Measurements from ENCODE around the gene WDR41. TPM values are rescaled to one million over a fixed set of nuclear protein-coding genes. Genes with fewer than 3 reads are reported as not detected.

Gene WDR41
- total and polyA plus RNA-seq, 12 donors, result 9.8 to 63.0 (median 34.4) TPM

DNA sequence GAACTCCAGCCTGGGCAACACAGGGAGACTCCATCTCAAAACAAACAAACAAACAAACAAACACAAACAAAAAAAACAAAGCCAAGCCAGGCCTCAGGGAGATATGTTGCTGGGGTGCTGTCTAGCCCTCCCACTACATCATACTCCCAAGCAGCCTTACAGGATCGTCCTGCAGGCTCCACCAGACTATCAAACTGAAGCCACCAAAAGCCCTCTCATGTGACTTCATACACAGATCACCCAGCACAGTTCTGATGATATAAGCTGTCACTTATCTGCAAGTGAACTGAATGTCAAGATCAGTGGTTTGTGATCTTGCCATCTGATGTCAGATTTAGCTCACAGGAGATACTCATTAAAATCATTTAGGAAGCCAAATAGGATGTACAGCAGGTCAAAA, 43.3 kb downstream of the WDR41 start:
- 80 to 100% (median 98%) methylated on average over 1 of the region's 1 CpG for WGBS, 4 donors
- Histone ChIP-seq H3K4me1 (replicated peaks in 1 of 2) (no peaks in the 10 kb centered on the region), H3K4me3 (no peak overlapping the region), H3K36me3 (replicated peaks in 1 of 2) (peaks cover 0 to 8% of the 10 kb centered on the region in 2 donors), H3K9me3 (replicated peaks in 1 of 3) (no peaks in the 10 kb centered on the region), H3K27me3 (no peaks in the 10 kb centered on the region), H3K27ac (no peak overlapping the region)
- intact Hi-C loops (cut with DNase I), result no loop called here
- TF ChIP-seq POLR2A (IDR thresholded peaks at IDR 0.05), result no peak
- no peak for DNase-seq

- TF ChIP-seq CTCF (IDR thresholded peaks at IDR 0.05) (no peak), POLR2A (IDR thresholded peaks at IDR 0.05) (no peak)
- H3K9me3 ChIP-seq (replicated peaks in 1 of 3), result no peaks in the 10 kb centered on the region
- WGBS, 4 donors, result 96 to 100% (median 99%) methylated on average over 1 of the region's 1 CpG
- no peak overlapping the region for H3K27ac ChIP-seq
- H3K27me3 ChIP-seq, result no peaks in the 10 kb centered on the region
- DNase-seq, result no peak
- H3K4me3 ChIP-seq, result no peak overlapping the region
- peaks cover 0 to 8% of the 10 kb centered on the region in 2 donors for H3K36me3 ChIP-seq (replicated peaks in 1 of 2)
- intact Hi-C loops (cut with DNase I), result no loop called here
- no peaks in the 10 kb centered on the region for H3K4me1 ChIP-seq (replicated peaks in 1 of 2)
Observed at GRCh38 chr5:77444356-77444755, 47.8 kb downstream of the WDR41 start.

- DNase-seq, result no peak
- Histone ChIP-seq H3K4me3 (no peak overlapping the region), H3K4me1 (replicated peaks in 1 of 2) (no peaks in the 10 kb centered on the region), H3K27ac (no peak overlapping the region), H3K36me3 (replicated peaks in 1 of 2) (peaks cover 0 to 8% of the 10 kb centered on the region in 2 donors), H3K9me3 (replicated peaks in 1 of 3) (no peaks in the 10 kb centered on the region), H3K27me3 (no peaks in the 10 kb centered on the region)
- intact Hi-C loops (cut with DNase I), result no loop called here
- WGBS, 4 donors, result 74 to 84% (median 82%) methylated on average over 1 of the region's 1 CpG
- TF ChIP-seq POLR2A (IDR thresholded peaks at IDR 0.05), result no peak
- no peak for TF ChIP-seq CTCF (IDR thresholded peaks at IDR 0.05)
Observed at GRCh38 chr5:77443670-77444069, 48.4 kb downstream of the WDR41 start.

DNA sequence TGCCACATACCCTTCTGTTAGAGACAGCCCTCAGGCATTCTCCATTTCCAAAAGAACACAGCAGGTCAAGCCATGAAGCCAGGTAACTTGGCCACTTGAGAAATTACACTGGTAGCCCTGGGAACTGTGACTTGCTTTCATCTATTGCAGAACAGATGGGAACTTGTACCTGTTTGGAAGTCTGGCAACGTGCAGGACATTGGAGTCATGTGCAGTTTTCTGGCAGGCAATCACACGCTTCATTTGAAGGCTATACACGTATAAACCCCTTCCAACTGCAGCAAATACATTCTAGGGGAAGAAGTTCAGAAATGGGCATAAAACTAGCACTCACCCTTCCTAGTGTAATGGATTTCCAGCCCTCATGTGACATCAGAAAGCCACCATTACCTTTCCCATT, 54.0 kb downstream of the WDR41 start:
- Histone ChIP-seq H3K36me3 (replicated peaks in 1 of 2) (peaks cover 0 to 8% of the 10 kb centered on the region in 2 donors), H3K27ac (no peak overlapping the region), H3K4me3 (no peak overlapping the region), H3K27me3 (no peaks in the 10 kb centered on the region), H3K4me1 (replicated peaks in 1 of 2) (no peaks in the 10 kb centered on the region), H3K9me3 (replicated peaks in 1 of 3) (no peaks in the 10 kb centered on the region)
- WGBS, 4 donors, result 71 to 92% (median 83%) methylated on average over 3 of the region's 3 CpGs
- no peak for DNase-seq
- TF ChIP-seq POLR2A (IDR thresholded peaks at IDR 0.05) (no peak), CTCF (IDR thresholded peaks at IDR 0.05) (no peak)
- intact Hi-C loops (cut with DNase I), result no loop called here

DNA sequence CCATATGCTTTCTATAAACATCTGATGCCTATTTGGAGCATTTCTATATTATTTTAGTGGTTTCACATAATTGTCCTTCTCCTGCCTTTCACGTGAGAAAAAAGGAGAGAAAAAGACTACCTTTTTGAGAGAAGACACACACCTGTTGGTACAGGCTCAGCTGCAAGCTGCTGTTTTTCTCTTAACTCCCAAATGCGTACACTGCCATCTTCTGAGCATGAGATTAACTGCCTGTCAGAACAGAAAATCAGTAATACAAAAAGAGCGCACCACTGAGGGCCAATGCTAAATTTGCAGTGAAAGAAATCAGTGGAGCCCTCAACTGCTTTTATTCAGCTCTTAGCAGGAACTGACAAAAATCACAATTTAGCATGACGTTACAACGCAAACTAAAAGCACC, 54.9 kb downstream of the WDR41 start:
- 85 to 91% (median 89%) methylated on average over 5 of the region's 5 CpGs for WGBS, 4 donors
- DNase-seq, result no peak
- Histone ChIP-seq H3K27ac (no peak overlapping the region), H3K4me3 (no peak overlapping the region), H3K36me3 (replicated peaks in 1 of 2) (peaks cover 0 to 17% of the 10 kb centered on the region in 2 donors), H3K27me3 (no peaks in the 10 kb centered on the region), H3K9me3 (replicated peaks in 1 of 3) (no peaks in the 10 kb centered on the region), H3K4me1 (replicated peaks in 1 of 2) (no peaks in the 10 kb centered on the region)
- TF ChIP-seq POLR2A (IDR thresholded peaks at IDR 0.05), result no peak
- TF ChIP-seq CTCF (IDR thresholded peaks at IDR 0.05), result peak in 1 of 6 experiments; percentile 14
- intact Hi-C loops (cut with DNase I), result no loop called here
